NCI-H2029 (cell line): ENCODE data around the gene ZNF407.

ENCODE experiments used
- DNase-seq: peaks from one replicate; lab custom pipeline; 2025; lab: John Stamatoyannopoulos, UW

ZNF407 gene

GRCh38 chr18:74679006-74679678 is 81.5 kb downstream of the ZNF407 start:
- DNase-seq, result no peak

GRCh38 chr18:74679679-74680076 is 82.0 kb downstream of the ZNF407 start:
- no peak for DNase-seq

GRCh38 chr18:74682141-74682990 is 84.7 kb downstream of the ZNF407 start:
- no peak for DNase-seq

GRCh38 chr18:74682991-74683297 is 85.3 kb downstream of the ZNF407 start:
- no peak for DNase-seq

GRCh38 chr18:74683573-74683972 is 85.9 kb downstream of the ZNF407 start:
- DNase-seq, result no peak

GRCh38 chr18:74689251-74689650 is 91.6 kb downstream of the ZNF407 start:
- DNase-seq, result no peak

GRCh38 chr18:74692367-74693013 is 94.8 kb downstream of the ZNF407 start:
- no peak for DNase-seq

- no peak for DNase-seq
Observed at GRCh38 chr18:74694436-74694835, 96.8 kb downstream of the ZNF407 start.

GRCh38 chr18:74695170-74695569 is 97.5 kb downstream of the ZNF407 start:
- DNase-seq, result no peak

- DNase-seq, result no peak
Observed at GRCh38 chr18:74698881-74699280, 101.2 kb downstream of the ZNF407 start.

GRCh38 chr18:74699455-74699854 is 101.8 kb downstream of the ZNF407 start:
- DNase-seq, result no peak

- no peak for DNase-seq
Observed at GRCh38 chr18:74702950-74703349, 105.3 kb downstream of the ZNF407 start.

- no peak for DNase-seq
Observed at GRCh38 chr18:74708169-74708568, 110.5 kb downstream of the ZNF407 start.

- no peak for DNase-seq
Observed at GRCh38 chr18:74709452-74709851, 111.8 kb downstream of the ZNF407 start.

GRCh38 chr18:74714120-74714519 is 116.5 kb downstream of the ZNF407 start:
- no peak for DNase-seq

- no peak for DNase-seq
Observed at GRCh38 chr18:74714791-74715190, 117.1 kb downstream of the ZNF407 start.

- no peak for DNase-seq
Observed at GRCh38 chr18:74715306-74715705, 117.6 kb downstream of the ZNF407 start.

- DNase-seq, result no peak
Observed at GRCh38 chr18:74715865-74716712, 118.4 kb downstream of the ZNF407 start.

- DNase-seq, result no peak
Observed at GRCh38 chr18:74718312-74718711, 120.6 kb downstream of the ZNF407 start.

- no peak for DNase-seq
Observed at GRCh38 chr18:74722237-74722636, 124.6 kb downstream of the ZNF407 start.

GRCh38 chr18:74724186-74724585 is 126.5 kb downstream of the ZNF407 start:
- no peak for DNase-seq

GRCh38 chr18:74725690-74726089 is 128.0 kb downstream of the ZNF407 start:
- no peak for DNase-seq
